Body of pancreas (tissue), 4 donors: Measurements from ENCODE around the gene KIRREL3. TPM values are rescaled to one million over a fixed set of nuclear protein-coding genes. Genes with fewer than 3 reads are reported as not detected.

Experiments
- ATAC-seq: fragments of 150-250 bp; one replicate; pipeline ENCODE4 v1.9.1; 2016
- DNase-seq, 4 donors: peaks; one replicate each; pipeline ENCODE4 v3.0.0-alpha.2; 2019
- H3K27ac ChIP-seq, 4 donors: fragments of 200-600 bp; sonication (generic); 1 replicate in 3 of 4; 2 replicates in 1 of 4; pipeline versions ENCODE4 v1.5.1 to v1.6.1; 2016 to 2019; ENCODE audit warnings: mild to moderate bottlenecking in 1 of 4, mixed read lengths in 1 of 4, moderate library complexity in 1 of 4
- H3K27me3 ChIP-seq, 2 donors: fragments of 200-600 bp; sonication (generic); one replicate each; pipeline ENCODE4 v1.6.0; 2016; ENCODE audit warnings: mild to moderate bottlenecking in 1 of 2
- H3K36me3 ChIP-seq, 2 donors: fragments of 200-600 bp; sonication (generic); replicated peaks in 1 of 2; 2 replicates each; pipeline ENCODE4 v1.5.1; 2016; ENCODE audit warnings: low read depth in 2 of 2; ENCODE audit not compliant: insufficient read depth in 1 of 2
- H3K4me1 ChIP-seq: fragments of 200-600 bp; sonication (generic); one replicate; pipeline ENCODE4 v1.6.0; 2016
- H3K4me3 ChIP-seq, 2 donors: fragments of 200-600 bp; sonication (generic); 1 replicate in 1 of 2; 2 replicates in 1 of 2; pipeline ENCODE4 v1.5.1; 2016 to 2019
- H3K9me3 ChIP-seq, 3 donors: fragments of 200-600 bp; sonication (generic); 1 replicate in 2 of 3; 2 replicates in 1 of 3; pipeline ENCODE4 v1.5.1; 2016
- POLR2A ChIP-seq, 3 donors: fragments of 450-650 bp; IDR thresholded peaks; one replicate each; pipeline ENCODE4 v1.6.1; 2016; ENCODE audit warnings: antibody characterized with exemption in 3 of 3, mild to moderate bottlenecking in 2 of 3
- WGBS, 2 donors: methylation state at CpG; one replicate each; pipeline ENCODE4 v1.1.5; 2017; 5-methylcytosine and 5-hydroxymethylcytosine counted together
- intact Hi-C: fragments of 100-400 bp; cut with DNase I; formaldehyde crosslinking; loops from one replicate; pipeline ENCODE4 v1.15.1; 2023
- total RNA-seq, 2 donors: library from RNA; depleted of rRNA; stranded (reverse); fragments of >200 nt; gene quantifications; one replicate each; pipeline ENCODE4 v1.1.0, GENCODE V29; 2016
- TF ChIP-seq, protein P1 (sequence below), 7 experiments: fragments of 450-650 bp in 4 of 7; fragments of 200-600 bp in 3 of 7; sonication (generic) in 3 of 7; IDR thresholded peaks; one replicate each; pipeline ENCODE4 v1.5.1; 2016 to 2019; ENCODE audit warnings: antibody characterized with exemption in 7 of 7

Gene KIRREL3
- total RNA-seq, 2 donors from 2014 or later: 0.26 TPM; not detected in 1

DNA sequence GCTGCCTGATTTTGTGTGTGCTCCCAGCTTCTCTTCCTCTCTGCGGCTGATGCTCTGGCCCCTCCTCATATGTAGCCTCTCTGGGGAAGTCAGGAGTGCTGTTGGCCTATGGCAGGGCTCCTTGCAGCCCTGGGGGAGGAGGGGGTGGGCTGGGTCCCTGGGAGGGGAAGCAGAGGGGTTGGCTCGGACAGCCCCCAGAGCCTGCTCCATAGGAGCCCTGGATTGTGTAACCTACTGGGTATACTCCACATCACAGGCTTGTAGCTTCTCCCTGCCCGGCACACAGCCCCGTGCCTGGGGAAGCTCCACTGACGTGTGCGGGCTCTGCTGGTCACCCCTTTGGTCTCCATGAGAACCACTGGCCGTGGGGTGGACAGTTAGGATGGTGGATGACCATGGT lies 531.3 kb downstream of the KIRREL3 start:
- Histone ChIP-seq H3K27me3 (peaks cover 0 to 10% of the 10 kb centered on the region in 2 donors), H3K36me3 (no peaks in the 10 kb centered on the region), H3K4me1 (peaks cover 7% of the 10 kb centered on the region), H3K27ac (no peak overlapping the region), H3K9me3 (no peaks in the 10 kb centered on the region), H3K4me3 (no peak overlapping the region)
- intact Hi-C loops: no loop called here
- no peak for TF ChIP-seq POLR2A (IDR thresholded peaks at IDR 0.05)
- TF ChIP-seq, protein P1, sequence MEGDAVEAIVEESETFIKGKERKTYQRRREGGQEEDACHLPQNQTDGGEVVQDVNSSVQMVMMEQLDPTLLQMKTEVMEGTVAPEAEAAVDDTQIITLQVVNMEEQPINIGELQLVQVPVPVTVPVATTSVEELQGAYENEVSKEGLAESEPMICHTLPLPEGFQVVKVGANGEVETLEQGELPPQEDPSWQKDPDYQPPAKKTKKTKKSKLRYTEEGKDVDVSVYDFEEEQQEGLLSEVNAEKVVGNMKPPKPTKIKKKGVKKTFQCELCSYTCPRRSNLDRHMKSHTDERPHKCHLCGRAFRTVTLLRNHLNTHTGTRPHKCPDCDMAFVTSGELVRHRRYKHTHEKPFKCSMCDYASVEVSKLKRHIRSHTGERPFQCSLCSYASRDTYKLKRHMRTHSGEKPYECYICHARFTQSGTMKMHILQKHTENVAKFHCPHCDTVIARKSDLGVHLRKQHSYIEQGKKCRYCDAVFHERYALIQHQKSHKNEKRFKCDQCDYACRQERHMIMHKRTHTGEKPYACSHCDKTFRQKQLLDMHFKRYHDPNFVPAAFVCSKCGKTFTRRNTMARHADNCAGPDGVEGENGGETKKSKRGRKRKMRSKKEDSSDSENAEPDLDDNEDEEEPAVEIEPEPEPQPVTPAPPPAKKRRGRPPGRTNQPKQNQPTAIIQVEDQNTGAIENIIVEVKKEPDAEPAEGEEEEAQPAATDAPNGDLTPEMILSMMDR (IDR thresholded peaks at IDR 0.05): no peak
- DNase-seq (no peak), ATAC-seq (no peak)
- 64% methylated on average over 7 of the region's 7 CpGs; no CpG with 5 or more reads in 1 of the 2 donors for WGBS, 2 donors

DNA sequence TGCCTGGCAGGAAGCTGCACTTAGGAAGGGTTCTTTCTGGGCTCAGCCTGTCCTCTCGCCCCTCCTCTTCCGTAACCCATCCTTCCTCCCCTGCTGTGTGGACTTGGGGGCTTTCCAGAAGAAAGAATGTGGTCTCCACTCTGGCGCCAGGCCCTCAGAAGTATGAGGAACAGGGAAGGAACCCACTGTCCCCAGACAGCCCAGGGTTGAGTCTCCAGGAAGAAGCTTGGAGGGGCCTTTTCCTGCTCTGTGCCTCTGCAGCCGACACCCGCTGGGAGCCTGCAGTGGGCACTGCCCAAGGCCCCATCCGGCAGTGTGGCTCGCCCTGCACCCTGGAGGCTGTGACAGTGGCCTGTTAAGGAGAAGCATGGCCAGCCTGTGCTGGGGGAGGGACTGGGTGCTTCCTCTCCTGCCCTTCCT lies 532.5 kb downstream of the KIRREL3 start:
- Histone ChIP-seq H3K27ac (no peak overlapping the region), H3K27me3 (peaks cover 0 to 10% of the 10 kb centered on the region in 2 donors), H3K4me3 (no peak overlapping the region), H3K9me3 (no peaks in the 10 kb centered on the region), H3K4me1 (no peaks in the 10 kb centered on the region), H3K36me3 (no peaks in the 10 kb centered on the region)
- TF ChIP-seq, protein P1 (IDR thresholded peaks at IDR 0.05): no peak
- no peak for TF ChIP-seq POLR2A (IDR thresholded peaks at IDR 0.05)
- 52 to 100% methylated on average over 1 to 7 of the region's 7 CpGs for WGBS, 2 donors
- intact Hi-C loops: no loop called here
- ATAC-seq (peak; percentile 40), DNase-seq (peak in 1 of 4 donors; percentile 13)

DNA sequence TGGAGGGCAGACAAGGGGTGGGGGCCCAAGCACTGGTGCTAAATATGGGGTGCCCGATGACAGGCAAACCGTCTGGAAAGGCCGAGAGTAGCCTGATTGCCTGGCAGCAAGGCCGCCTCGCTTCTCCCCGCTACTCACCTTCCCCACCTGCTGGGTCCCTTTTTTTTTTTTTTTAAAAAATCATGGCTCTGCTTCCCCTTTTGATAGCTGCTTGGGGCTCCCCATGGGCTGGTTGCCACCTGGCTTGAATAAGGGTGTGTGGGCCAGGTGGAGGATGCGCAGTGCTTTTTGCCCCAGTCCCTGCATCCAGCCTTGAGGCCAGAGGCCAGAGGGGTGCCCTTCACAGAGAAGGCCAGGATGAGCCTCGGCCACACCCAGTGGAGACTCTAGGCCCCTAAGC lies 533.1 kb downstream of the KIRREL3 start:
- intact Hi-C loops: no loop called here
- 90 to 93% methylated on average over 6 to 8 of the region's 8 CpGs for WGBS, 2 donors
- Histone ChIP-seq H3K4me3 (no peak overlapping the region), H3K27me3 (peaks cover 0 to 10% of the 10 kb centered on the region in 2 donors), H3K36me3 (no peaks in the 10 kb centered on the region), H3K4me1 (no peaks in the 10 kb centered on the region), H3K9me3 (no peaks in the 10 kb centered on the region), H3K27ac (no peak overlapping the region)
- DNase-seq (no peak), ATAC-seq (no peak)
- TF ChIP-seq, protein P1 (IDR thresholded peaks at IDR 0.05): no peak
- TF ChIP-seq POLR2A (IDR thresholded peaks at IDR 0.05): no peak

DNA sequence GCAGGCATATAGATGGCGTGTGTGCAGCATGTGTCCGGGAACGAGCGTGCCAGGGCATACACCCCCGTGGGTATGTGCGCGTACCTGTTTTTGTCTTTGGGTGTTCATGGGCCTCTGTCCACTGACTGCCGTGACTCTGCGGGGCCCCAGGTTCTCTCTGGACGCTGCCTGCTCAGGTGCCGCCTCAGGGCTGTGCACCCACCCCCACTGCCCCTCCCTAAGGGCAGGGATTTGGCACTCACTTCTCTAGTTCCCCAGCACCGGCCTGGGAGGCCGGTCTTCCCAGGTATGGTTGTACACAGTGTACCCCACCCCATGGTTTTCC lies 533.6 kb downstream of the KIRREL3 start:
- intact Hi-C loops: no loop called here
- ATAC-seq (no peak), DNase-seq (no peak)
- Histone ChIP-seq H3K36me3 (no peaks in the 10 kb centered on the region), H3K9me3 (no peaks in the 10 kb centered on the region), H3K27ac (no peak overlapping the region), H3K27me3 (peaks cover 0 to 10% of the 10 kb centered on the region in 2 donors), H3K4me3 (no peak overlapping the region), H3K4me1 (no peaks in the 10 kb centered on the region)
- 81 to 88% methylated on average over 12 to 13 of the region's 13 CpGs for WGBS, 2 donors
- TF ChIP-seq, protein P1 (IDR thresholded peaks at IDR 0.05): no peak
- no peak for TF ChIP-seq POLR2A (IDR thresholded peaks at IDR 0.05)

DNA sequence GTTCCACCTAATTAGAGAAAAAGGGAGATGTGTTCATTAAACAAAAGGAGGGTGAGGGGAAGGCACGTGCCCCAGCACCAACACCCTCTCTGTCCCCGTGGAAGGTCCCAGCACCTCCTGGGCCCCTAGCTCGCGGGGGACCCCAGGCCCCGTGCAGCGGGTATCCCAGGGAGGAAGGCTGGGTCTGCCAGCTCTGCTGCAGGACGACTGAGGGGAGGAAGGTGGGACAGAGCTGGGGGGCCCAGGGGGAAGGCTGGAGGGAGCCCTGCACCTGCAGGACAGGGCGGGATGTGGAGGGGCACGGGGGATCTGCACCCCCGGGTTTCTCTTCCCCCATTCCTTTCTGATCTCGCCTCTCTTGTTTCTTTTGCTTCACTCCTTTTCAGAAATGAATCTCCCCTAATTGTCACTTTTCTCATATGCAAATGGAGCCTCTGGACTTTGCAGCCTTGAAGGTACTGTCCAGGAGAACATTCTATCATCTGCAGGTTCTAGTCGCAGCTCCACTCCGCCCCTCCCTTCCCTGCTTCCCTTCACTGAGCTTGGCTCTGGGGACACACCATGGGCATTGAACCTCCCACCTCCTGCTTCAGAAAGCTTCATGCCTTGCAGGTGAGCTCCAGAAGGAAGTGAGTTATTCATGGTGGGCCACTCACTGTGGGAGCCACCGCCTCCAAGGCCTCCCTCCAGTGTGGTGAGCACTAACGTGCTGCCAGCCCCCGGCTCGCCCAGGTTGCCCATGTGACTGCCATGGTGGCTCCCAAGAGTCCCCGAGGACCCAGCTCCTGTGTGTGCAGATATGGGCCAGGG lies 534.1 kb downstream of the KIRREL3 start:
- no peaks in the 10 kb centered on the region for H3K36me3 ChIP-seq
- DNase-seq (no peak), ATAC-seq (no peak)
- no peaks in the 10 kb centered on the region for H3K9me3 ChIP-seq
- H3K27ac ChIP-seq: no peak overlapping the region
- WGBS, 2 donors: 53 to 58% methylated on average over 18 of the region's 18 CpGs
- H3K4me3 ChIP-seq: no peak overlapping the region
- no peaks in the 10 kb centered on the region for H3K4me1 ChIP-seq
- H3K27me3 ChIP-seq: peaks cover 0 to 10% of the 10 kb centered on the region in 2 donors
- intact Hi-C loops: no loop called here
- no peak for TF ChIP-seq POLR2A (IDR thresholded peaks at IDR 0.05)
